Endothelial cell of umbilical vein (primary cell): ENCODE results near the gene NOLC1. TPM values are rescaled to one million over a fixed set of nuclear protein-coding genes. Genes with fewer than 3 reads are reported as not detected.

Experiments used
- BruUV-seq: library from RNA; stranded (reverse); fragments of 400-500 nt; replicated peaks from 2 replicates; lab custom pipeline; 2021; lab: Mats Ljungman, UMichigan
- CTCF ChIA-PET: fragments of 300-600, 350-600 bp; sonication (Branson Sonifier 250); formaldehyde crosslinking; loops from one replicate; lab custom pipeline; 2021; ENCODE audit warnings: antibody characterized with exemption, inconsistent platforms; lab: Charles Lee
- POLR2A ChIA-PET: fragments of 300-600, 350-600 bp; sonication (Branson Sonifier 250); formaldehyde crosslinking; loops from one replicate; lab custom pipeline; 2021; ENCODE audit warnings: antibody characterized with exemption, inconsistent platforms; lab: Charles Lee
- DNase-seq: peaks from one replicate; pipeline ENCODE4 v3.0.0-alpha.2; 2011; ENCODE audit warnings: low read depth, low spot score
- FAIRE-seq: peaks from 2 replicates; lab custom pipeline; 2011; peaks lifted over from hg19 to GRCh38; lab: Jason Lieb, UNC
- H2AFZ ChIP-seq: 2 replicates; pipeline ENCODE4 v1.6.0; 2012; ENCODE audit warnings: low read depth, low read length, control low read depth, inconsistent platforms
- H3K27ac ChIP-seq: 2 replicates; pipeline ENCODE4 v1.5.1; 2011; ENCODE audit warnings: low read depth, mild to moderate bottlenecking, control low read depth, low read length, moderate library complexity; ENCODE audit not compliant: insufficient read depth
- H3K27me3 ChIP-seq, 2 experiments: 2 replicates each; pipeline versions ENCODE4 v1.6.0 to v1.6.1; 2011; ENCODE audit warnings: low read length in 2 of 2, mixed read lengths in 1 of 2; ENCODE audit not compliant: control insufficient read depth in 2 of 2, insufficient read depth in 2 of 2
- H3K36me3 ChIP-seq, 2 experiments: 2 replicates in 1 of 2; 3 replicates in 1 of 2; pipeline ENCODE4 v1.5.1; 2011; ENCODE audit warnings: low read length in 2 of 2, mild to moderate bottlenecking in 1 of 2, moderate library complexity in 1 of 2; ENCODE audit not compliant: control insufficient read depth in 2 of 2, insufficient read depth in 2 of 2; ENCODE audit errors: extremely low read depth in 1 of 2
- H3K4me1 ChIP-seq: 3 replicates; pipeline ENCODE4 v1.5.1; 2011; ENCODE audit warnings: mild to moderate bottlenecking, low read length; ENCODE audit not compliant: control insufficient read depth, insufficient read depth; ENCODE audit errors: extremely low read depth
- H3K4me2 ChIP-seq: 2 replicates; pipeline ENCODE4 v1.6.1; 2011; ENCODE audit warnings: low read length, control low read depth, mixed read lengths; ENCODE audit not compliant: insufficient read depth
- H3K4me3 ChIP-seq, 3 experiments: fragments of 200-600 bp in 1 of 3; sonication (generic), shearing (Covaris generic) in 1 of 3; replicated peaks in 1 of 3; 2 replicates each; pipeline ENCODE4 v1.5.1; 2011 to 2016; ENCODE audit warnings: control low read depth in 3 of 3, low read length in 3 of 3, mild to moderate bottlenecking in 2 of 3, inconsistent platforms in 1 of 3, low read depth in 1 of 3, moderate library complexity in 1 of 3; ENCODE audit not compliant: insufficient read depth in 1 of 3
- H3K79me2 ChIP-seq: 2 replicates; pipeline ENCODE4 v1.6.0; 2012; ENCODE audit warnings: low read length, inconsistent platforms; ENCODE audit not compliant: control insufficient read depth, insufficient read depth
- H3K9ac ChIP-seq: replicated peaks from 2 replicates; pipeline ENCODE3; 2011; ENCODE audit warnings: low read length, control low read depth; ENCODE audit not compliant: insufficient read depth; ENCODE audit errors: extremely low read depth
- H3K9me1 ChIP-seq: replicated peaks from 3 replicates; pipeline ENCODE4 v1.6.0; 2011; ENCODE audit warnings: mild to moderate bottlenecking, low read length; ENCODE audit not compliant: control insufficient read depth, insufficient read depth; ENCODE audit errors: extremely low read depth
- H3K9me3 ChIP-seq: replicated peaks from 2 replicates; pipeline ENCODE4 v1.5.1; 2012; ENCODE audit warnings: low read length, inconsistent platforms; ENCODE audit not compliant: control insufficient read depth, insufficient read depth
- H4K20me1 ChIP-seq: replicated peaks from 2 replicates; pipeline ENCODE3; 2011; ENCODE audit warnings: mild to moderate bottlenecking, low read length; ENCODE audit not compliant: control insufficient read depth, insufficient read depth; ENCODE audit errors: extremely low read depth
- EZH2 ChIP-seq: IDR thresholded peaks from 2 replicates; pipeline ENCODE4 v1.6.1; 2012; ENCODE audit warnings: borderline replicate concordance, low read depth, mild to moderate bottlenecking, moderate library complexity, low read length, inconsistent platforms; ENCODE audit not compliant: severe bottlenecking
- FOS ChIP-seq: IDR thresholded peaks from 2 replicates; pipeline ENCODE4 v1.6.1; 2011; ENCODE audit warnings: mild to moderate bottlenecking, low read length, moderate library complexity, borderline replicate concordance; ENCODE audit not compliant: insufficient read depth
- GATA2 ChIP-seq: IDR thresholded peaks from 2 replicates; pipeline ENCODE4 v1.7.0; 2011; ENCODE audit warnings: low read depth, mild to moderate bottlenecking, moderate library complexity, mixed read lengths, low read length; ENCODE audit not compliant: insufficient read length, insufficient read depth
- JUN ChIP-seq: IDR thresholded peaks from 2 replicates; pipeline ENCODE4 v1.6.1; 2011; ENCODE audit warnings: borderline replicate concordance, low read depth; ENCODE audit not compliant: insufficient read length, insufficient read depth
- MAX ChIP-seq: IDR thresholded peaks from 2 replicates; pipeline ENCODE4 v1.6.1; 2011; ENCODE audit not compliant: insufficient read depth, insufficient read length
- MYC ChIP-seq: IDR thresholded peaks from one replicate; pipeline ENCODE4 v1.6.1; 2011; ENCODE audit warnings: mild to moderate bottlenecking, low read depth, low read length
- POLR2A ChIP-seq: IDR thresholded peaks from 2 replicates; pipeline ENCODE4 v1.6.1; 2012; ENCODE audit warnings: low read depth, mild to moderate bottlenecking, control low read depth, low read length
- POLR2AphosphoS5 ChIP-seq: IDR thresholded peaks from 2 replicates; pipeline ENCODE4 v1.6.1; 2012; ENCODE audit warnings: low read depth, mild to moderate bottlenecking, control low read depth, low read length, moderate library complexity; ENCODE audit not compliant: insufficient read depth
- dilution Hi-C: fragments of 300-500 bp; cut with MboI; formaldehyde crosslinking; loops from one replicate; pipeline ENCODE4 v1.15.0; 2019; ENCODE audit warnings: low sequenced_read_pairs; ENCODE audit not compliant: extremely low pct_ligation_motif_present
- intact Hi-C: fragments of 100-400 bp; cut with micrococcal nuclease; formaldehyde crosslinking; loops from one replicate; pipeline ENCODE4 v1.10.0; 2022
- polyA plus RNA-seq, 4 experiments: library from polyadenylated mRNA; depleted of rRNA in 3 of 4; stranded (reverse) in 3 of 4; unstranded in 1 of 4; fragments of >200 nt; gene quantifications; 2 replicates each; pipeline versions ENCODE4 v1.2.1 to v1.2.3, GENCODE V29; 2011 to 2012; ENCODE audit warnings: missing spikeins in 1 of 4
- total RNA-seq: library from RNA; stranded (reverse); gene quantifications from 2 replicates; pipeline ENCODE4 v1.2.3, GENCODE V29; 2021
- TF ChIP-seq, protein P1 (sequence below), 2 donors: IDR thresholded peaks; 1 replicate in 1 of 2; 2 replicates in 1 of 2; pipeline ENCODE4 v1.5.1; 2011; ENCODE audit warnings: low read length in 2 of 2, mild to moderate bottlenecking in 2 of 2, moderate library complexity in 2 of 2, control low read depth in 1 of 2, inconsistent platforms in 1 of 2, low read depth in 1 of 2; ENCODE audit not compliant: insufficient read depth in 1 of 2; ENCODE audit errors: extremely low read depth in 1 of 2

NOLC1 gene
- total and polyA plus RNA-seq, 2 donors (not counting 3 experiments of a cell fraction or from before 2014, with no cell fraction given): 32.1 to 73.1 TPM

DNA sequence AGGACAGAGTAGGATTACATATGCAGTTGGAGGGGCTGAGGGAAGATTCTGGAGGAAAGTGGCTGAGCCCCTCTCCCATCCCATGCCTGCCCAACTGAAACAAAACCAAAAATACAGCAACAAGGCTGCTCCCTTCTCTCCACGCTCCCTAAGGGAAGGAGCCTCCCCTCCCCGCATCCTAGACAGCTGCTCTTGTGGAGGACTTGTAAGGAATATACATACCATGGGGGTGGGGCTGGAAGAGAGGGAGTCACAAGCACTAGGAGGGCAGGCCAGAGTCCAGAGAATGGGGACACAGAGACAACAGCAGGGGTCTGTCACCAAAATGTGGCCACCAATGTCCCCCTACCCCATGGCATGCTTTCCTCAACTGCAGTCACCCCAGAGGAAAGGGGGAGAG is 45.2 kb upstream of the NOLC1 start:
- no peak overlapping the region for H3K9ac ChIP-seq
- BruUV-seq: no TSS peak
- no peaks in the 10 kb centered on the region for H3K9me3 ChIP-seq
- no peaks in the 10 kb centered on the region for H4K20me1 ChIP-seq
- intact Hi-C loops: no loop called here
- no peak overlapping the region for H3K27ac ChIP-seq
- peaks cover 9% of the 10 kb centered on the region for H3K4me1 ChIP-seq
- no peak overlapping the region for H2AFZ ChIP-seq
- no peaks in the 10 kb centered on the region for H3K27me3 ChIP-seq
- no peak overlapping the region for H3K4me2 ChIP-seq
- ChIA-PET CTCF (no interaction called here), POLR2A (no interaction called here)
- H3K36me3 ChIP-seq: peaks cover 22 to 45% of the 10 kb centered on the region in 2 experiments
- H3K4me3 ChIP-seq: no peak overlapping the region
- no peak for TF ChIP-seq POLR2AphosphoS5
- no peak for TF ChIP-seq FOS
- TF ChIP-seq JUN: no peak
- TF ChIP-seq POLR2A: no peak
- TF ChIP-seq, protein P1, sequence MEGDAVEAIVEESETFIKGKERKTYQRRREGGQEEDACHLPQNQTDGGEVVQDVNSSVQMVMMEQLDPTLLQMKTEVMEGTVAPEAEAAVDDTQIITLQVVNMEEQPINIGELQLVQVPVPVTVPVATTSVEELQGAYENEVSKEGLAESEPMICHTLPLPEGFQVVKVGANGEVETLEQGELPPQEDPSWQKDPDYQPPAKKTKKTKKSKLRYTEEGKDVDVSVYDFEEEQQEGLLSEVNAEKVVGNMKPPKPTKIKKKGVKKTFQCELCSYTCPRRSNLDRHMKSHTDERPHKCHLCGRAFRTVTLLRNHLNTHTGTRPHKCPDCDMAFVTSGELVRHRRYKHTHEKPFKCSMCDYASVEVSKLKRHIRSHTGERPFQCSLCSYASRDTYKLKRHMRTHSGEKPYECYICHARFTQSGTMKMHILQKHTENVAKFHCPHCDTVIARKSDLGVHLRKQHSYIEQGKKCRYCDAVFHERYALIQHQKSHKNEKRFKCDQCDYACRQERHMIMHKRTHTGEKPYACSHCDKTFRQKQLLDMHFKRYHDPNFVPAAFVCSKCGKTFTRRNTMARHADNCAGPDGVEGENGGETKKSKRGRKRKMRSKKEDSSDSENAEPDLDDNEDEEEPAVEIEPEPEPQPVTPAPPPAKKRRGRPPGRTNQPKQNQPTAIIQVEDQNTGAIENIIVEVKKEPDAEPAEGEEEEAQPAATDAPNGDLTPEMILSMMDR (IDR thresholded peaks at IDR 0.05; ENCODE audit: extremely low read depth in 1 of 2, insufficient read depth in 1 of 2, low read depth in 1 of 2, low read length in 2 of 2): no peak
- no peak for TF ChIP-seq MAX
- no peak for TF ChIP-seq EZH2
- no peak for TF ChIP-seq MYC
- TF ChIP-seq GATA2: no peak
- DNase-seq (no peak), FAIRE-seq (no peak)
- peaks cover under 1% of the 10 kb centered on the region for H3K79me2 ChIP-seq
- H3K9me1 ChIP-seq: no peaks in the 10 kb centered on the region
- dilution Hi-C loops: no loop called here
